H9 (cell line): ENCODE results near the gene FGF12. TPM values are rescaled to one million over a fixed set of nuclear protein-coding genes. Genes with fewer than 3 reads are reported as not detected.

Experiments used
- DNase-seq: peaks from one replicate; pipeline ENCODE4 v3.0.0-alpha.2; 2017
- H2AFZ ChIP-seq: one replicate; pipeline ENCODE4 v1.6.1; 2013; ENCODE audit warnings: mild to moderate bottlenecking, low read length, control low read depth, moderate library complexity
- H2AK5ac ChIP-seq: 2 replicates; pipeline ENCODE4 v1.6.1; 2013; ENCODE audit warnings: low read length, control low read depth, mixed read lengths; ENCODE audit not compliant: insufficient read length
- H2BK120ac ChIP-seq: one replicate; pipeline ENCODE4 v1.6.1; 2013; ENCODE audit warnings: low read depth, mild to moderate bottlenecking, low read length, control low read depth, inconsistent platforms; ENCODE audit not compliant: poor library complexity, severe bottlenecking
- H2BK12ac ChIP-seq: 2 replicates; pipeline ENCODE4 v1.6.1; 2013; ENCODE audit warnings: low read length, control low read depth, mixed read lengths, low read depth; ENCODE audit not compliant: insufficient read length
- H2BK15ac ChIP-seq: 2 replicates; pipeline ENCODE4 v1.6.1; 2013; ENCODE audit warnings: low read depth, low read length, control low read depth
- H2BK20ac ChIP-seq: one replicate; pipeline ENCODE4 v1.6.1; 2013; ENCODE audit warnings: low read depth, mild to moderate bottlenecking, low read length, control low read depth, inconsistent platforms; ENCODE audit not compliant: poor library complexity, severe bottlenecking
- H2BK5ac ChIP-seq: 2 replicates; pipeline ENCODE4 v1.6.1; 2013; ENCODE audit warnings: low read length, control low read depth, mixed read lengths; ENCODE audit not compliant: insufficient read length
- H3K14ac ChIP-seq: 2 replicates; pipeline ENCODE4 v1.6.1; 2013; ENCODE audit warnings: low read length, control low read depth; ENCODE audit not compliant: insufficient read depth
- H3K18ac ChIP-seq: 2 replicates; pipeline ENCODE4 v1.6.1; 2013; ENCODE audit warnings: low read depth, mild to moderate bottlenecking, mixed read lengths, low read length, control low read depth; ENCODE audit not compliant: insufficient read length
- H3K23ac ChIP-seq: 2 replicates; pipeline ENCODE4 v1.6.1; 2013; ENCODE audit warnings: low read length, control low read depth, mixed read lengths, low read depth; ENCODE audit not compliant: insufficient read length
- H3K23me2 ChIP-seq: 2 replicates; pipeline ENCODE4 v1.6.1; 2013; ENCODE audit warnings: low read depth, mild to moderate bottlenecking, mixed read lengths, low read length, control low read depth; ENCODE audit not compliant: insufficient read length, poor library complexity, severe bottlenecking
- H3K27ac ChIP-seq: 2 replicates; pipeline ENCODE4 v1.5.1; 2013; ENCODE audit warnings: low read length, control low read depth, mixed read lengths, low read depth; ENCODE audit not compliant: insufficient read length
- H3K27me3 ChIP-seq: 2 replicates; pipeline ENCODE4 v1.6.1; 2013; ENCODE audit warnings: low read length, control low read depth, inconsistent platforms; ENCODE audit not compliant: insufficient read depth
- H3K4ac ChIP-seq: 2 replicates; pipeline ENCODE4 v1.6.1; 2013; ENCODE audit warnings: low read depth, mild to moderate bottlenecking, control low read depth, inconsistent platforms, low read length, moderate library complexity
- H3K4me1 ChIP-seq: 2 replicates; pipeline ENCODE4 v1.6.1; 2013; ENCODE audit warnings: low read length, control low read depth, inconsistent platforms; ENCODE audit not compliant: insufficient read depth
- H3K4me2 ChIP-seq: 2 replicates; pipeline ENCODE4 v1.6.1; 2013; ENCODE audit warnings: low read length, control low read depth, mixed read lengths; ENCODE audit not compliant: insufficient read length, insufficient read depth
- H3K56ac ChIP-seq: 2 replicates; pipeline ENCODE4 v1.6.1; 2013; ENCODE audit warnings: low read depth, mild to moderate bottlenecking, mixed read lengths, low read length, control low read depth; ENCODE audit not compliant: insufficient read length
- H3K79me1 ChIP-seq: 2 replicates; pipeline ENCODE4 v1.6.1; 2013; ENCODE audit warnings: low read depth, mild to moderate bottlenecking, moderate library complexity, low read length, control low read depth, inconsistent platforms; ENCODE audit not compliant: insufficient read depth, poor library complexity, severe bottlenecking
- H3K79me2 ChIP-seq: 2 replicates; pipeline ENCODE4 v1.6.1; 2013; ENCODE audit warnings: low read length, control low read depth, inconsistent platforms; ENCODE audit not compliant: insufficient read depth
- H3K9ac ChIP-seq: 2 replicates; pipeline ENCODE4 v1.6.1; 2013; ENCODE audit warnings: low read length, control low read depth, mixed read lengths; ENCODE audit not compliant: insufficient read length; ENCODE audit errors: extremely low read depth
- H3K9me3 ChIP-seq: one replicate; pipeline ENCODE4 v1.6.1; 2013; ENCODE audit warnings: low read depth, low read length, inconsistent platforms; ENCODE audit not compliant: control insufficient read depth
- H3T11ph ChIP-seq: one replicate; pipeline ENCODE4 v1.6.1; 2013; ENCODE audit warnings: mild to moderate bottlenecking, low read length, control low read depth, inconsistent platforms
- H4K20me1 ChIP-seq: one replicate; pipeline ENCODE4 v1.6.1; 2013; ENCODE audit not compliant: control insufficient read depth, insufficient read length, insufficient read depth
- H4K5ac ChIP-seq: 2 replicates; pipeline ENCODE4 v1.6.1; 2013; ENCODE audit warnings: low read depth, mild to moderate bottlenecking, mixed read lengths, low read length, control low read depth; ENCODE audit not compliant: insufficient read length
- H4K8ac ChIP-seq: replicated peaks from 2 replicates; pipeline ENCODE4 v1.6.1; 2013; ENCODE audit warnings: low read length, control low read depth, mixed read lengths, low read depth; ENCODE audit not compliant: insufficient read length
- H4K91ac ChIP-seq: 2 replicates; pipeline ENCODE4 v1.6.1; 2013; ENCODE audit warnings: low read depth, mild to moderate bottlenecking, moderate library complexity, mixed read lengths, low read length, control low read depth; ENCODE audit not compliant: insufficient read length
- H3K27ac Mint-ChIP-seq, 3 experiments: 2 replicates in 2 of 3; 3 replicates in 1 of 3; pipeline ENCODE4 v1.8.0; 2020 to 2021; ENCODE audit warnings: mixed read lengths in 3 of 3, mild to moderate bottlenecking in 1 of 3, moderate library complexity in 1 of 3
- H3K27me3 Mint-ChIP-seq: 2 replicates; pipeline ENCODE4 v1.8.0; 2021; ENCODE audit warnings: low read depth, mild to moderate bottlenecking, moderate library complexity, mixed read lengths
- H3K36me3 Mint-ChIP-seq, 3 experiments: 2 replicates in 2 of 3; 3 replicates in 1 of 3; pipeline ENCODE4 v1.8.0; 2020 to 2021; ENCODE audit warnings: low read depth in 3 of 3, mixed read lengths in 3 of 3; ENCODE audit not compliant: insufficient read depth in 1 of 3
- H3K4me1 Mint-ChIP-seq, 2 experiments: 2 replicates each; pipeline ENCODE4 v1.8.0; 2020; ENCODE audit warnings: mixed read lengths in 2 of 2
- H3K4me3 Mint-ChIP-seq, 2 experiments: 2 replicates in 1 of 2; 3 replicates in 1 of 2; pipeline ENCODE4 v1.8.0; 2020 to 2021; ENCODE audit warnings: mild to moderate bottlenecking in 2 of 2, mixed read lengths in 2 of 2, moderate library complexity in 1 of 2
- H3K9me3 Mint-ChIP-seq, 2 experiments: 2 replicates in 1 of 2; 3 replicates in 1 of 2; pipeline ENCODE4 v1.8.0; 2020; ENCODE audit warnings: mild to moderate bottlenecking in 2 of 2, mixed read lengths in 2 of 2, moderate library complexity in 1 of 2
- WGBS: extraction: QIAGEN DNeasy Blood & Tissue Kit; methylation state at CpG from one replicate; pipeline ENCODE4 v1.1.7; 2013; ENCODE audit warnings: missing lambda C conversion rate, low lambda C conversion rate, mixed read lengths; ENCODE audit not compliant: insufficient read length; ENCODE audit errors: extremely low coverage; 5-methylcytosine and 5-hydroxymethylcytosine counted together
- total RNA-seq: library from RNA; stranded (reverse); gene quantifications from 2 replicates; pipeline ENCODE4 v1.2.1, GENCODE V29; 2021
- TF ChIP-seq, protein P1 (sequence below): fragments of 200-600 bp; sonication (generic); conservative IDR thresholded peaks from 3 replicates; pipeline ENCODE4 v1.8.0; 2021; ENCODE audit warnings: antibody characterized with exemption, mild to moderate bottlenecking

The FGF12 gene
- total RNA-seq, 1 experiment from 2014 or later: 5.6 TPM

DNA sequence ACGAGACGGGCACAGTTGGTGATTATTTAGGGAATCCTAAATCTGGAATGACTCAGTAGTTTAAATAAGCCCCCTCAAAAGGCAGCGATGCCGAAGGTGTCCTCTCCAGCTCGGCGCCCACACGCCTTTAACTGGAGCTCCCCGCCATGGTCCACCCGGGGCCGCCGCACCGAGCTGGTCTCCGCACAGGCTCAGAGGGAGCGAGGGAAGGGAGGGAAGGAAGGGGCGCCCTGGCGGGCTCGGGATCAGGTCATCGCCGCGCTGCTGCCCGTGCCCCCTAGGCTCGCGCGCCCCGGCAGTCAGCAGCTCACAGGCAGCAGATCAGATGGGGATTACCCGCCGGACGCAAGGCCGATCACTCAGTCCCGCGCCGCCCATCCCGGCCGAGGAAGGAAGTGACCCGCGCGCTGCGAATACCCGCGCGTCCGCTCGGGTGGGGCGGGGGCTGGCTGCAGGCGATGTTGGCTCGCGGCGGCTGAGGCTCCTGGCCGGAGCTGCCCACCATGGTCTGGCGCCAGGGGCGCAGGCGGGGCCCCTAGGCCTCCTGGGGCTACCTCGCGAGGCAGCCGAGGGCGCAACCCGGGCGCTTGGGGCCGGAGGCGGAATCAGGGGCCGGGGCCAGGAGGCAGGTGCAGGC lies 318.0 kb downstream of the FGF12 start:
- Histone ChIP-seq H2BK12ac (no peak overlapping the region), H3K27me3 (peaks cover 14% of the 10 kb centered on the region; the same call in 1 of the 2 replicates), H3K18ac (peak overlapping the region; percentile 90), H4K8ac (no peak overlapping the region), H3K23me2 (peaks cover 21% of the 10 kb centered on the region), H2AK5ac (no peak overlapping the region), H3K23ac (no peak overlapping the region), H4K91ac (no peak overlapping the region), H3K14ac (peak overlapping the region; percentile 74), H3K79me1 (no peaks in the 10 kb centered on the region), H2AFZ (no peak overlapping the region), H2BK20ac (no peak overlapping the region), H3K4me1 (peaks cover 5% of the 10 kb centered on the region; the same call in 1 of the 2 replicates), H3K79me2 (no peaks in the 10 kb centered on the region), H3K9ac (peak overlapping the region; percentile 34), H2BK120ac (no peak overlapping the region), H4K5ac (no peak overlapping the region), H3K4ac (no peak overlapping the region), H2BK5ac (no peak overlapping the region), H3T11ph (no peak overlapping the region), H3K9me3 (no peaks in the 10 kb centered on the region), H3K27ac (no peak overlapping the region), H2BK15ac (no peak overlapping the region), H3K56ac (no peak overlapping the region), H3K4me2 (peak overlapping the region; percentile 99), H4K20me1 (no peaks in the 10 kb centered on the region)
- TF ChIP-seq, protein P1, sequence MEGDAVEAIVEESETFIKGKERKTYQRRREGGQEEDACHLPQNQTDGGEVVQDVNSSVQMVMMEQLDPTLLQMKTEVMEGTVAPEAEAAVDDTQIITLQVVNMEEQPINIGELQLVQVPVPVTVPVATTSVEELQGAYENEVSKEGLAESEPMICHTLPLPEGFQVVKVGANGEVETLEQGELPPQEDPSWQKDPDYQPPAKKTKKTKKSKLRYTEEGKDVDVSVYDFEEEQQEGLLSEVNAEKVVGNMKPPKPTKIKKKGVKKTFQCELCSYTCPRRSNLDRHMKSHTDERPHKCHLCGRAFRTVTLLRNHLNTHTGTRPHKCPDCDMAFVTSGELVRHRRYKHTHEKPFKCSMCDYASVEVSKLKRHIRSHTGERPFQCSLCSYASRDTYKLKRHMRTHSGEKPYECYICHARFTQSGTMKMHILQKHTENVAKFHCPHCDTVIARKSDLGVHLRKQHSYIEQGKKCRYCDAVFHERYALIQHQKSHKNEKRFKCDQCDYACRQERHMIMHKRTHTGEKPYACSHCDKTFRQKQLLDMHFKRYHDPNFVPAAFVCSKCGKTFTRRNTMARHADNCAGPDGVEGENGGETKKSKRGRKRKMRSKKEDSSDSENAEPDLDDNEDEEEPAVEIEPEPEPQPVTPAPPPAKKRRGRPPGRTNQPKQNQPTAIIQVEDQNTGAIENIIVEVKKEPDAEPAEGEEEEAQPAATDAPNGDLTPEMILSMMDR: no peak
- H3K4me3 Mint-ChIP-seq: peak overlapping the region; percentile 77 to 95
- no peak overlapping the region for H3K27ac Mint-ChIP-seq
- peaks cover 23 to 25% of the 10 kb centered on the region in 2 experiments for H3K4me1 Mint-ChIP-seq
- no peaks in the 10 kb centered on the region; a peak in 1 of 5 replicates for H3K9me3 Mint-ChIP-seq
- peaks cover 0 to 1% (median 0%) of the 10 kb centered on the region in 3 experiments; a peak in 3 of 7 replicates for H3K36me3 Mint-ChIP-seq
- DNase-seq: peak; percentile 76
- peaks cover 66% of the 10 kb centered on the region for H3K27me3 Mint-ChIP-seq
- WGBS: no CpG with 5 or more reads among the region's 61 CpGs
